ENCODE measurements around the gene MAN1B1.
"Not testable (repeated sequence)": the region's sequence is repeated elsewhere in the genome, so short reads cannot be mapped to it uniquely, and the experiment has no call there.

Gene MAN1B1

GRCh38 chr9:137126786-137127185 is 40.0 kb downstream of the MAN1B1 start:
- Histone ChIP-seq H3K27ac (ENCODE audit: low read depth, low read length) (no peak overlapping the region), H3K4me1 (ENCODE audit: control insufficient read depth, insufficient read depth, low read length) (peaks cover 6% of the 10 kb centered on the region), H3K4me3 (ENCODE audit: low read depth, low read length) (no peak overlapping the region), H3K9ac (ENCODE audit: low read depth, low read length) (no peak overlapping the region), H3K27me3 (ENCODE audit: control insufficient read depth, insufficient read depth, low read length) (peaks cover 5% of the 10 kb centered on the region), H3K36me3 (ENCODE audit: control insufficient read depth, insufficient read depth, low read length) (no peaks in the 10 kb centered on the region), H3K9me3 (ENCODE audit: control insufficient read depth, insufficient read depth, low read length) (no peaks in the 10 kb centered on the region)

DNA sequence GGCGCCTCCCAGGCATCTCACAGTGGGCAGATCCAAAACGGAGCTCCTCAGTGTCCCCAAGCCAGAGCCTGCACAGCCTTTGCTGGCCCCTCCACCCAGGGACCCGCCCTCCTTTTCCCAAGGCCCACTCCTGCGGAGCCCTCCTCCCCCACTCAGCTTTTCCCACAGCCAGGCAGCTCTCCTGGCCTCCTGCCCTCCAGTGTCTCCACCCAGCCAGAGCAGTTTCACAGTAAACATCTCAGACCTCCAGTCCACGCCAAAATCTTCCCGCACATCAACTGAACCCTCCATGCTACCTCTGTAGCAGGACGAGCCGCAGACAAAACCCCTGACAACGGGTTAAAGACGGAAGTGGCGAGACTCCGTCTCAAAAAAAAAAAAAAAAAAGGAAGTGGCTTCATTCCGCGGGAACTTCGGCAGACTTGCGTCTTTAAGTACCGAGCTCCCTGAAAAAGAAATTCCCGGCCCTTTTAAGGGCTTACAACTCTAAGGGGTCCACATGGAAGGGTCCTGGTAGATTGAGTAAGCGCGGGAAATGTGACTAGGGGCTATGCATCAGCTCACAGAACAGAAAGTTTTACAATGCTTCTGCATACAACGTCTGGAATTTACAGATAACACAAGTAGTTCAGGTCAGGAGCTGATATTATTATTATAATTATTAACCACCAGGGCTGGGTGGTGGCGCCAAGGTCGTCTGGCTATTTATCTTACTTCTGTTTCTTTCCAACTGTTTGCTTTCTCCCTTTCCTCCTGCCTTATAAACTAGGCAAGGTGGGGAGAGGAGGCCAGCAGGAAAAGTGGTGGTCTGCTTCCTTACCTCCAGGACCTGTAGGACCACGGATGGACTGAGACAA is 40.7 kb downstream of the MAN1B1 start:
- Histone ChIP-seq H3K4me3 (ENCODE audit: low read depth, low read length) (no peak overlapping the region), H3K36me3 (ENCODE audit: control insufficient read depth, insufficient read depth, low read length) (no peaks in the 10 kb centered on the region), H3K27me3 (ENCODE audit: control insufficient read depth, insufficient read depth, low read length) (peaks cover 5% of the 10 kb centered on the region), H3K4me1 (ENCODE audit: control insufficient read depth, insufficient read depth, low read length) (peaks cover 6% of the 10 kb centered on the region), H3K9ac (ENCODE audit: low read depth, low read length) (no peak overlapping the region), H3K9me3 (ENCODE audit: control insufficient read depth, insufficient read depth, low read length) (no peaks in the 10 kb centered on the region), H3K27ac (ENCODE audit: low read depth, low read length) (peak overlapping the region; percentile 42)

- H3K9me3 ChIP-seq (ENCODE audit: control insufficient read depth, insufficient read depth, low read length): no peaks in the 10 kb centered on the region
- H3K4me1 ChIP-seq (ENCODE audit: control insufficient read depth, insufficient read depth, low read length): peaks cover 6% of the 10 kb centered on the region
- H3K4me3 ChIP-seq (ENCODE audit: low read depth, low read length): peak overlapping the region; percentile 81
- H3K36me3 ChIP-seq (ENCODE audit: control insufficient read depth, insufficient read depth, low read length): no peaks in the 10 kb centered on the region
- H3K27me3 ChIP-seq (ENCODE audit: control insufficient read depth, insufficient read depth, low read length): peaks cover 5% of the 10 kb centered on the region
- H3K27ac ChIP-seq (ENCODE audit: low read depth, low read length): no peak overlapping the region
- no peak overlapping the region; the same call in 1 of the 2 replicates for H3K9ac ChIP-seq (ENCODE audit: low read depth, low read length)
Observed at GRCh38 chr9:137128158-137128861, 41.5 kb downstream of the MAN1B1 start.

- Histone ChIP-seq H3K4me1 (ENCODE audit: control insufficient read depth, insufficient read depth, low read length) (peaks cover 6% of the 10 kb centered on the region), H3K27ac (ENCODE audit: low read depth, low read length) (peak overlapping the region; percentile 6), H3K9me3 (ENCODE audit: control insufficient read depth, insufficient read depth, low read length) (no peaks in the 10 kb centered on the region), H3K27me3 (ENCODE audit: control insufficient read depth, insufficient read depth, low read length) (peaks cover 5% of the 10 kb centered on the region), H3K4me3 (ENCODE audit: low read depth, low read length) (peak overlapping the region; percentile 81), H3K36me3 (ENCODE audit: control insufficient read depth, insufficient read depth, low read length) (no peaks in the 10 kb centered on the region), H3K9ac (ENCODE audit: low read depth, low read length) (peak overlapping the region; percentile 63)
Observed at GRCh38 chr9:137128862-137129455, 42.2 kb downstream of the MAN1B1 start.

GRCh38 chr9:137129456-137130175 is 42.8 kb downstream of the MAN1B1 start:
- peaks cover 6% of the 10 kb centered on the region for H3K4me1 ChIP-seq (ENCODE audit: control insufficient read depth, insufficient read depth, low read length)
- no peaks in the 10 kb centered on the region for H3K36me3 ChIP-seq (ENCODE audit: control insufficient read depth, insufficient read depth, low read length)
- H3K4me3 ChIP-seq (ENCODE audit: low read depth, low read length): peak overlapping the region; percentile 81

DNA sequence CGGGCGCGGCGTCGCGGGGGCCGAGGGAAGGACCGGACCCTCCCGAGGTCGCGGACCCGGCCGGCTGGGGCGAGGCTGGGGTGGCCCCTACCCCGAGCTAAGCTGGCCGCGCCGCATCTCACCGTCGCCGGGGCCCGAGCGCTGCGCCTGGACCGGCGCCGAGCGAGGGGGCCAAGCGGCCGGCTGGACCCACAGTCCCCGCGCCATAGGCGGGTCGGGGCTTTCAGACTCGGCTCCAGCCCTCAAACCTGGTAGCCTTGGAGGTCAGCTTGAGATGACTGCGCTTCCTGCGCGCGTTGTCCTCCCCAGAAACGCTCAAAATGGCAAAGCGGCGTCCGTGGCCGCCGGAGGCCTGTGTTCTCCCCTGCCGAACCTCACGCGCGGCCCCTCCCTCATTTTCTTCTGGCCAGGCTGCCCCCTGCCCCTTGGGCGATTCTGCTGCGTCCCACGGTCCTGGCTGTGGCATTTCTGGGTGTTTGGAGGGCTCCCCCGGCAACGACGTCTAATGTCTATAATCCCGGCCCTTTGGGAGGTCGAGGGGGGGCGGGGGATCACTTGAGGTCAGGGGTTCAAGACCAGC is 43.5 kb downstream of the MAN1B1 start:
- no peak overlapping the region for H3K9ac ChIP-seq (ENCODE audit: low read depth, low read length)
- H3K4me1 ChIP-seq (ENCODE audit: control insufficient read depth, insufficient read depth, low read length): peaks cover 6% of the 10 kb centered on the region
- H3K4me3 ChIP-seq (ENCODE audit: low read depth, low read length): peak overlapping the region; percentile 81
- no peaks in the 10 kb centered on the region for H3K36me3 ChIP-seq (ENCODE audit: control insufficient read depth, insufficient read depth, low read length)
- H3K27ac ChIP-seq (ENCODE audit: low read depth, low read length): no peak overlapping the region
- H3K27me3 ChIP-seq (ENCODE audit: control insufficient read depth, insufficient read depth, low read length): peaks cover 7% of the 10 kb centered on the region
- H3K9me3 ChIP-seq (ENCODE audit: control insufficient read depth, insufficient read depth, low read length): no peaks in the 10 kb centered on the region

More at GRCh38 chr9:137129456-137130175, 42.8 kb downstream of the MAN1B1 start:
- Histone ChIP-seq H3K27me3 (ENCODE audit: control insufficient read depth, insufficient read depth, low read length) (peaks cover 7% of the 10 kb centered on the region), H3K9ac (ENCODE audit: low read depth, low read length) (peak overlapping the region; percentile 63), H3K9me3 (ENCODE audit: control insufficient read depth, insufficient read depth, low read length) (no peaks in the 10 kb centered on the region), H3K27ac (ENCODE audit: low read depth, low read length) (peak overlapping the region; percentile 6)

DNA sequence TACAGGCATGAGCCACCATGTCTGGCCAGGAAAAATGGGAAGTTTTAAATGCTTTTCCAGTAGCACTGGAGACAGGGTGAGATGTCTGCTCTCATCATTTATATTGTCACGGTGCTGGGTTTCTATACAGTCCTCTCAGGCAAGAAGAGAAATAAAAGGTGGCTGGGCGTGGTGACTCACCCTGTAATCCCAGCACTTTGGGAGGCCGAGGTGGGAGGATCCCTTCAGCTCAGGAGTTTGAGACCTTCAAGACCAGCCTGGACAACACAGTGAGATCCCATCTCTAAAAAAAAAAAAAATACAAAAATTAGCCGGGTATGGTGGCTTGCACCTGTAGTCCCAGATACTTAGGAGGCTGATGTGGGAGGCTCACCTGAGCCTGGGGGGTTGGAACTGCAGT is 47.4 kb downstream of the MAN1B1 start:
- no peak overlapping the region for H3K4me3 ChIP-seq (ENCODE audit: low read depth, low read length)
- peaks cover 43% of the 10 kb centered on the region for H3K27me3 ChIP-seq (ENCODE audit: control insufficient read depth, insufficient read depth, low read length)
- H3K4me1 ChIP-seq (ENCODE audit: control insufficient read depth, insufficient read depth, low read length): peaks cover 4% of the 10 kb centered on the region; the same call in 1 of the 2 replicates
- H3K9me3 ChIP-seq (ENCODE audit: control insufficient read depth, insufficient read depth, low read length): no peaks in the 10 kb centered on the region
- no peak overlapping the region for H3K27ac ChIP-seq (ENCODE audit: low read depth, low read length)
- no peak overlapping the region for H3K9ac ChIP-seq (ENCODE audit: low read depth, low read length)
- H3K36me3 ChIP-seq (ENCODE audit: control insufficient read depth, insufficient read depth, low read length): no peaks in the 10 kb centered on the region

DNA sequence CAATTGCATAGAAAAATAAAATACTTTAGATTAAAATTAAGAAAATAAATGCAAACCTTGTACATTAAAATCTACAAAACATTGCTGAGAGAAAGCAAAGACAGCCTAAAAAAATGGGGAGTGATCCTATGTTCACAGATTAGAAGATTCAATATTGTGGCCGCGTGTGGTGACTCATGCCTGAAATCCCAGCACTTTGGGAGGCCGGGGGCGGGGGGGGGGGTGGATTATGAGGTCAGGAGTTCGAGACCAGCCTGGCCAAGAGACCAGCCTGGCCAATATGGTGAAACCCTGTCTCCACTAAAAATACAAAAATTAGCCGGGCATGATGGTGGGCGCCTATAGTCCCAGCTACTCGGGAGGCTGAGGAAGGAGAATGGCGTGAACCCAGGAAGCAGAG is 48.4 kb downstream of the MAN1B1 start:
- H3K4me1 ChIP-seq (ENCODE audit: control insufficient read depth, insufficient read depth, low read length); H3K9ac ChIP-seq (ENCODE audit: low read depth, low read length); H3K36me3 ChIP-seq (ENCODE audit: control insufficient read depth, insufficient read depth, low read length); H3K27ac ChIP-seq (ENCODE audit: low read depth, low read length); H3K9me3 ChIP-seq (ENCODE audit: control insufficient read depth, insufficient read depth, low read length); H3K4me3 ChIP-seq (ENCODE audit: low read depth, low read length): not testable (repeated sequence)
- H3K27me3 ChIP-seq (ENCODE audit: control insufficient read depth, insufficient read depth, low read length): peaks cover 53% of the 10 kb centered on the region

GRCh38 chr9:137136261-137136880 is 49.6 kb downstream of the MAN1B1 start:
- Histone ChIP-seq H3K4me3 (ENCODE audit: low read depth, low read length) (no peak overlapping the region), H3K27me3 (ENCODE audit: control insufficient read depth, insufficient read depth, low read length) (peaks cover 60% of the 10 kb centered on the region)

More at GRCh38 chr9:137136261-137136880, 49.6 kb downstream of the MAN1B1 start:
- Histone ChIP-seq H3K4me1 (ENCODE audit: control insufficient read depth, insufficient read depth, low read length) (peaks cover 4% of the 10 kb centered on the region; the same call in 1 of the 2 replicates), H3K9ac (ENCODE audit: low read depth, low read length) (no peak overlapping the region), H3K9me3 (ENCODE audit: control insufficient read depth, insufficient read depth, low read length) (no peaks in the 10 kb centered on the region), H3K36me3 (ENCODE audit: control insufficient read depth, insufficient read depth, low read length) (no peaks in the 10 kb centered on the region), H3K27ac (ENCODE audit: low read depth, low read length) (no peak overlapping the region)

Measured in HUES48 (cell line).